CD4-positive, alpha-beta T cell treated with Interleukin-17A for 4 hours (primary cell): ENCODE results near the gene TSPYL4.
"Not testable (repeated sequence)": the region's sequence is repeated elsewhere in the genome, so short reads cannot be mapped to it uniquely, and the experiment has no call there.

Experiments
- DNase-seq: peaks from one replicate; pipeline ENCODE4 v3.0.0-alpha.2; 2020; ENCODE audit warnings: mixed read lengths

The TSPYL4 gene

GRCh38 chr6:116253505-116254296 is at the start of gene TSPYL4:
Gene TSPYL4 (minus strand): TSS chr6:116254075. CDS start chr6:116254008, 67 bp downstream.
- peak; percentile 93 for DNase-seq

GRCh38 chr6:116301104-116301503 is 47.2 kb upstream of the TSPYL4 start:
- no peak for DNase-seq

DNA sequence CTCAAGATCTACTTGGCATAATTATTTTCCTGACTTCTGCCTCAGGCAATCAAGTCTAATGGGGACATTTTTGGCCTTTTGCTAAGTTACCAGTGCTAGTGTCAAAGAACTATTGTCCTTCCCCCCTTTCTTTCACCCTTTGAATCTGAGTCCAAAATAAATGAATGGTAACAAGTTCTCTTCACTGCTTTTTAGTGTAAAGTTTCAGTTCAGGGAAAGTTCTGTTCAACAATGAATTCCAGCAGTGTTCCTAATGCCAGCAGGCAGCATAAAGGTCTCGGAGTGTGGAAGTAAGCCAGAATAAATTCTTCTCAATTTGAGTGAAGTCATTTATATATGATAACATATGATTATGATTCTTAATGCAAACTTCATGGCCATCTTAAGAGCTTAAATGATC is 46.7 kb upstream of the TSPYL4 start:
- DNase-seq, result no peak

DNA sequence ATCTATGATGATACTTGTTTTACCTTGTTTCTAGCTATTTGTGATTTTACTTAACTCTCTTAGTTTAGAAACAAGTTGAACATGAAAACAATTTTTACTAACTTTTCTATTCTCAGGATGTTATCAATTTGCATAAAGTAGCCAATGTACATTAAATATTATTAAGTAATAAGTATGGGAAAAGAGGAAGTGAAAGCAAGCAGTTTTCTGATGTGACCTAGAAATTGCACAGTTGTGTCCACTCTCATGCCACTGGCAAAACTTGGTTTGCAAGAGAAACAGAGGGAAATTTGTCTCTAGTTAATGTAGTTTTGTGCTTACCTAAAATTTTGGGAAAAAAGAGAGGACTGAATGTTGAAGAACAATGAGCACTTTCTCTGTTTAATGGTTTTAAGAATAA is 45.1 kb upstream of the TSPYL4 start:
- DNase-seq, result no peak

DNA sequence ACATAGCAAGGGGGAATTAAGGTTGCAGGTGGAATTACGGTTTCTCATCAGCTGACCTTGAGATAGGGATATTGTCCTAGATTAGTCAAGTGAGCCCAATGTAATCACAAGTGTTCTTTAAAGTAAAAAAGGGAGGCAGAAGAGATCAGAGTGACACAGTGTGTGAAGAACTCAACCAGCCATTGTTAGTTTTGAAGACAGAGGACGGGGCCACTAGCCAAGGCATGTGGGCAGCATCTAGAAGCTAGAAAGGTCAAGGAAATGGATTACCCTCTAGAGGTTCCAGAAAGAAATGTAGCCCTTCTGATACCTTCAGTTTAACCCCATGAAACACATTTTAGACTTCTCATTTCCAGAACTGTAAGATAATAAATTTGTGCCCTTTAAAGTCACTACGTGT is 44.4 kb upstream of the TSPYL4 start:
- DNase-seq, result no peak

GRCh38 chr6:116292553-116292952 is 38.7 kb upstream of the TSPYL4 start:
- DNase-seq, result no peak

DNA sequence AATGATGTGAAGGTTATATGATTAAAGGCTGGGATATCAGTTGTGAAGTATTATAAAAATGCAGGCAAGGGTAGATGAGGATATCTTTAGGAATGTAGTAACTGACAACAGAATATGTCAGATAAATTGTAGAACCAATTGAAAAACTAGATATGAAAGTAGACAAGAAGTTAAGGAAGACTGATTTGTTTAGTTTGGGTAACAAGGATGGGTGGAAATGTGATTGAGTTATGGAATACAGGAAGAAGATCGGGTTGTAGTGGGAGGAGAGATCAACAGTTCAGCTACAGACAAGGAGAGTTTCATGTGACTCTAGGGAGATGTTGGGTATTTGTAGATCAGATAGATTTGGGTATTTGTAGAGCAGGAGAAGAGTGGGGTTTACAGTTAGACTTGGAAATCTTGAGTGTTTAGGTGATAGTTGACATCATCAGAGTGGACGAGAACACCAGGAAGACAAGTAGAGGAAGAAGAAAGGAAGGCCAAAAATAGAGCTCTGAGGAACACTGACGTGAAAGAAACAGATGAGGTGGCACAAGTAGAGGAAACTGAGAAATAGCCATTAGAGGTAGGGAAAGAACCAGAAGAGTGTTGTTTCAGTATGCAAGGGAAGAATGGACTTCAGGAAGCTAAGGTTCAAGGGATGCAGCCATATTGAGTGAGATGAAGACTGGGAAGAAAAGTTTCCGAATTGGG is 38.0 kb upstream of the TSPYL4 start:
- DNase-seq, result no peak

DNA sequence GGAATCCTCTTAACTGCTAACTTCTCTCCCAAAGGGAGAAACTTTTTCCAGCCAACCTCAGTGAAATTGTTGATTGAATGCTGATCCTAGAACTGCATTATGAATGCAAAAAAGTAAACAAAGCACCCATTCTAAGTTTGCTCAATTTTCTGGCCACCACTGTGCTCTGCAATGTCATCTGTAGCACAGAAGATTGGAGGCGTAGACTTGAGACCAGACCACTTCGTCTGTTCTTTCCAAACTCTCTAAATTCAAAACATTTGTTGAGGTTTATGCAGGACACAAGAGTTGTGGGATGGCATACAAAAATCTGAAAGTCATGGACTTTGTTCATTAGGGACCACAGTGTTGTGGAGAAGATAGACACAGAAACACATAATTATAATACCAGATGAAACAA is 36.9 kb upstream of the TSPYL4 start:
- no peak for DNase-seq

- DNase-seq, result no peak
Measured at GRCh38 chr6:116289876-116290275, 36.0 kb upstream of the TSPYL4 start.

GRCh38 chr6:116287689-116288282 is 33.9 kb upstream of the TSPYL4 start:
- no peak for DNase-seq

- no peak for DNase-seq
Measured at GRCh38 chr6:116286773-116287358, 33.0 kb upstream of the TSPYL4 start.

DNA sequence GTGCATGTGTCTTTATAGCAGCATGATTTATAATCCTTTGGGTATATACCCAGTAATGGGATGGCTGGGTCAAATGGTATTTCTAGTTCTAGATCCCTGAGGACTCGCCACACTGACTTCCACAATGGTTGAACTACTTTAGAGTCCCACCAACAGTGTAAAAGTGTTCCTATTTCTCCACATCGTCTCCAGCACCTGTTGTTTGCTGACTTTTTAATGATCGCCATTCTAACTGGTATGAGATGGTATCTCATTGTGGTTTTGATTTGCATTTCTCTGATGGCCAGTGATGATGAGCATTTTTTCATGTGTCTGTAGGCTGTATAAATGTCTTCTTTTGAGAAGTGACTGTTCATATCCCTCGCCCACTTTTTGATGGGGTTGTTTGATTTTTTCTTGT is 31.1 kb upstream of the TSPYL4 start:
- not testable (repeated sequence) for DNase-seq

DNA sequence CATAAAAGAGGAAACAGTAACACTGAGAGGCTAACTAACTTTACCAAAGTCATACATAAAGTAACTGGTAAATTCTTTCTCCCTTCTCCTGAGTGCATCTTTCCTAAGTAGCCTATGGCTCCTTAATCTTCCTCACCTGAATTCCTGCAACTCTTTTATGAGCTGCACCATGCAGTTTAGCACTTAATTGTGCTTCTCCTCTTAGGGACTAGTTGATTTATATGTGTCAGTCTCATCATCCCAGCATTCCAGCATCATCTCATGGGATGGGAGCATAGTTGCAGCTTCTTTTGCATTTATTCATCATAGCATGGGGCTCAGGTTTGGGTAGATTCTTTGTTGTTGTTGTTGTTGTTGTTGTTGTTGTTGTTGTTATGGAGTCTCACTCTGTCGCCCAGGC is 29.3 kb upstream of the TSPYL4 start:
- DNase-seq, result no peak

GRCh38 chr6:116282698-116283097 is 28.8 kb upstream of the TSPYL4 start:
- no peak for DNase-seq

DNA sequence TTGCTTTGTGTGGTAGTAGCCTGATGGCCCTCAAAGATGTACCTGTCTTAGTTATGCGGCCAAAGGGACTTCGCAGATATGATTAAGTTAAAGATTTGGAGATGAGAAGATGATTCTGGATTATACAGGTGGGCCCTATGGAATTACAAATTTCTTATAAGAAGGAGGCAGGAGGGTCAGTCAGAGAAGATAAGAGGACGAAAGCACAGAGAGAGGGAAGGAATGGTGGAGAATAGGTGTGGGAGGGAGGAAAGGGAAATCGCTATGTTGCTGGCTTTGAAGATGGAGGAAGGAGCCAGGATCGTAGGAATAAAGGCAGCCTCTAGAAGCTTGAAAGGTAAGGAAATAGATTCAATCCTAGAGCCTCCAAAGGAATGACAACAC is 27.1 kb upstream of the TSPYL4 start:
- no peak for DNase-seq

DNA sequence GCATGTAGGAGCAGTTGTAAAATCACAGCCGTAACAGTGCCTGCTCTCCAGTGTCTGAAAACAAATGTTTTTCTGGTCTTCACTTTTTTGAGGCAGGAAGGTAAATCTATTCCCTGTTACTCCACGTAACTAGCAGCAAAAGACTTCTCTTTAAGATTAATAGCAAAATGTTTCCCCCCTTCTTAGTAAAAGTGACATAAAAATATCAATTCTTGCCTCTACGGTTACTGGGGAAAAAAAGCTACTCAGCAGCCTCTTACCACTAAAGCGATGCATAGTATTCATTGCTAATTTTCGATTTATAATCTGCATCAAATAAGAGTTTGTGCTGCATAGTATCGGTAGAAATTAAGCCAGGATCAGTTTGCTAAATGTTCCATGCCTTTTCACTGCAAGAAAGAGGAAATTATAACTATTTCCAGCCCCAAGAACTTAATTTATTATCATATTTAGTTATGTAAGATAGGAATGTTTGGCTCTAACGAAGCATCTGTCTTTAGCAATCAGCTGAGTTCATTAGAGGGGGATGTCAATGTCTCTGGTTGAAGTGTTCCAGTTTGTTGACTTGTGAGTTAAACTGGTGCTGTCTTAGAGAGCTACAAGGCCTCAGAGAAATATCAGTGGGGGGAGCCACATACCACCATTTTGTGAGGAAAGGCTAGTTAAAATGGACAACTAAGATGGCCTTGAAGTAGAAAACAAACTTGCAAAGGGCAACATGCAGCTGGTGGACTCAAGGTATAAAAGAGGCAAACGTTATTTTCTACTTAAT is 26.5 kb upstream of the TSPYL4 start:
- no peak for DNase-seq

DNA sequence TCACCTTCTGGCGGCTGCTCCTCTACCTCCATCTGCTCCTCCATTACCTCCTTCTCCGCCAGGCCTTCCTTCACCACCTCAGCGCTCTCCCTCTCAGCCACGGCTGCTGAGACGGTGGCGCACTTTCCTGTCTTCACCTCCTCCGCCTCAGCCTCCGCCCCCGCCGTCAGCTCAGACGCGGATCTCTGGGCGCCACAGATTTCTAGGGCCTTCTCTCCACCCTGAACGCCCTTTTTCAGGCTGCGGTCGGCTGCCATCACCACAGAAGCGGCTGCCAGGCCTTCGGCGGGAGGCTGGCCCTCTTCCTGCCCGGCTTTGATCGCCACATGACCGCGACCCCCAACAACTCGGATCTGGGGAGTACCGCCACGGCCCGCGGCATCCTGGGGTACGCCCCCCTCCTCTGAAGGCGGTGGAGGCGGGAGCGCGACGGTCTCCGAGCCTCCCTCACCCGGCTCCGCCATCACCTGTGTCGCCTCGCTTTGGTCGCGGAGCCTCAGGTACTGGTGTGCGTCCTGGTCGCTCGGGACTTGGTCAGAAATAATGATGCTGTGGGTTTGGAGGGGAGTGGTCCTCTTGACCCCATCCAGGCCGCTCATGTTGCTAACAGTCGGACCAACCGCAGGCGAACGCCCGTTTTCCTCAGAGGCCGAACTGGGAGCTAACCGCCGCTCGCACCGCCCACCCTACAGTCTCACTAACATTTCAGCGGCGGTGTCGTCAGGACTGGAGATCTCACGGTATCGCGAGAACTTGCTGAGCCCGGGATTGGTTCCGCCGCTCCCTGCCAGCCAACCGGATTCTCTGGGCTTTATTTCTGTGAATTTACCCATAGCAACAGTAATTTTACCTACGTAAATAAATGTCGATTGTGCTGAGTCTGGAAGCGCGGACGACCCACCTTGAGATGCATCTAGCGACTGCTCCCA is 25.6 kb upstream of the TSPYL4 start, which contains the start of gene TSPYL1:
TSS of gene TSPYL1 (minus strand) at position 699 of the 929 bp plus-strand sequence. CDS start at position 599, 100 bp downstream.
- DNase-seq, result peak; percentile 95

- DNase-seq, result no peak
Measured at GRCh38 chr6:116278854-116279231, 25.0 kb upstream of the TSPYL4 start.

GRCh38 chr6:116278481-116278829 is 24.6 kb upstream of the TSPYL4 start:
- DNase-seq, result no peak

DNA sequence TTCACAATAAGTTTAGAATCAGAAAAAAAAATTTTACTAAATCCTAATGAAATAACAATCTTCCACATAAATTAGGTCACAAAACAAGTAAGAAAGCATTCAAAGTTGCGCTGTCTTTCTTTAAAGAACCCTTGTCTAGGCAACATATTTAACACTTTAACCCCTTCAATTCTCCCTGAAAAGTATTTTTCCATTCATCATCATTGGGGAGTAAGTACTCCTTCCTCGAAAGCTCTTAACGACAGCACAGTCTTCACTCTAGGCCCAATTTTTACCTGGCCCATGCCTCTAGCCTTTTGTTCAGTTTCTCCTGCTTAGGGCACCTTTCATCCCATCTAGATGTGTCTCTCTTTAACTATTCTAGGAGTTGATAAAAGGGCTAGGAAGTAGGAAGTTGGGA is 23.2 kb upstream of the TSPYL4 start:
- no peak for DNase-seq

- no peak for DNase-seq
Measured at GRCh38 chr6:116271149-116271708, 17.4 kb upstream of the TSPYL4 start.
